Measurements from ENCODE around the gene ZMYND15. TPM values are rescaled to one million over a fixed set of nuclear protein-coding genes. Genes with fewer than 3 reads are reported as not detected.

The ZMYND15 gene
- total and polyA plus RNA-seq, 2 of the 4 experiments (the other 2 are of a cell fraction): 0.07 TPM; not detected in 1

DNA sequence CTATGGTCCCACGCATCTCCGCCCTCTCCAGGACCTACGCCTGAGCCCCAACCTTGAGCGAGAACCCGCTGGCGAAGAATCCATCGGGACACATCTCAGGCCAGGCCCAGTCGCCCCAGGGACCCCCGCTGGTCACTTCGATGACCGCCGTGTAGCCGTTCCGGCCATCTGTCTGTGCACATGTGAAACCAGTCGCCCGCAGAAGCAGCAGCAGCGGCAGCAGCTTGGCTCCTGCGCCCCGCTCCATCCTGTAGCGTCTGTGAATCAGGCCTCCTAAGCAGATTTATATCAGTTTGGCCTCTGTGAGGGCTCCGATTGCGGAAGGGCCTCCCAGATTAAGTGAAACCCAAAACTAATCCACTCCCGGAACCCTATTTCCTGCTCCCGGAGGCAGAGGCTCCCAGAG, 46.5 kb downstream of the ZMYND15 start, which contains the start of gene VMO1:
Gene VMO1, minus strand, starts transcription at position 259 of the 406 bp plus-strand sequence. Its CDS starts 12 bp downstream, at position 247.
- BruUV-seq (replicated peaks): no TSS peak
- TF ChIP-seq RAD21 (IDR thresholded peaks at IDR 0.05; ENCODE audit: low read length) (no peak), POLR2A (IDR thresholded peaks at IDR 0.05; ENCODE audit: low read depth, low read length) (no peak), CEBPB (IDR thresholded peaks at IDR 0.05; ENCODE audit: low read depth, low read length) (no peak), NFE2L2 (IDR thresholded peaks at IDR 0.05; ENCODE audit: low read depth, low read length) (no peak)
- Histone ChIP-seq H3K4me2 (ENCODE audit: low read depth, low read length) (peak within 1 kb of the TSS; percentile 61), H4K20me1 (ENCODE audit: insufficient read depth, low read length) (no peaks in the 10 kb centered on the region), H2BK15ac (ENCODE audit: low read depth, low read length) (no peak within 1 kb of the TSS), H4K5ac (ENCODE audit: low read depth, low read length) (no peak within 1 kb of the TSS), H3K9ac (ENCODE audit: low read depth, low read length) (no peak within 1 kb of the TSS; the same call in 1 of the 2 replicates), H2AK9ac (replicated peaks; ENCODE audit: low read depth, low read length, poor library complexity) (peak within 1 kb of the TSS; percentile 70), H2AFZ (replicated peaks; ENCODE audit: low read length, poor library complexity) (peak within 1 kb of the TSS; percentile 64), H3K36me3 (ENCODE audit: control insufficient read depth, insufficient read depth, low read length) (no peaks in the 10 kb centered on the region), H2BK5ac (ENCODE audit: low read depth, low read length, poor library complexity, severe bottlenecking) (no peak within 1 kb of the TSS), H3K9me3 (ENCODE audit: control insufficient read depth, insufficient read depth, low read length) (no peaks in the 10 kb centered on the region), H2AK5ac (ENCODE audit: low read depth, low read length) (no peak within 1 kb of the TSS), H3K4ac (ENCODE audit: low read depth, low read length) (no peak within 1 kb of the TSS), H3K4me3 (ENCODE audit: insufficient read depth, low read depth, low read length) (no peak within 1 kb of the TSS), H3K14ac (replicated peaks; ENCODE audit: low read depth, low read length) (no peak within 1 kb of the TSS), H3K27ac (ENCODE audit: insufficient read depth, low read length) (no peak within 1 kb of the TSS), H3K79me1 (ENCODE audit: low read depth in 1 of 2, low read length in 2 of 2) (peaks cover 0 to 5% of the 10 kb centered on the region in 2 experiments; a peak in 2 of 4 replicates), H3K56ac (ENCODE audit: extremely low read depth, insufficient read depth, low read length) (no peak within 1 kb of the TSS), H3K27me3 (ENCODE audit: control insufficient read depth, insufficient read depth, low read length) (peaks cover 40% of the 10 kb centered on the region), H3K18ac (ENCODE audit: low read depth, low read length) (no peak within 1 kb of the TSS), H3K9me1 (ENCODE audit: insufficient read depth, low read length) (peaks cover 4% of the 10 kb centered on the region), H3K23ac (ENCODE audit: low read depth, low read length) (peak within 1 kb of the TSS; percentile 65), H4K8ac (ENCODE audit: low read depth in 2 of 2, low read length in 2 of 2) (no peak within 1 kb of the TSS), H3K4me1 (ENCODE audit: control insufficient read depth, insufficient read depth, low read length) (peaks cover 5% of the 10 kb centered on the region; the same call in 1 of the 2 replicates), H4K91ac (ENCODE audit: insufficient read depth, low read depth, low read length) (no peak within 1 kb of the TSS), H2BK120ac (ENCODE audit: low read depth, low read length) (no peak within 1 kb of the TSS), H2BK20ac (ENCODE audit: low read depth, low read length) (no peak within 1 kb of the TSS)
- CTCF ChIA-PET: no interaction called here
- intact Hi-C loops (cut with micrococcal nuclease) (no loop called here), dilution Hi-C loops (cut with HindIII; ENCODE audit: low sequenced_read_pairs, unreplicated experiment) (no loop called here), in situ Hi-C loops (cut with MboI; ENCODE audit: low sequenced_read_pairs) (loop anchor here (5.0 kb wide), 1 partner anchor 96 kb away; no protein-coding TSS in a partner anchor)
- 20% methylated on average over 9 of the region's 24 CpGs; no CpG with 5 or more reads in 1 of the 2 experiments for WGBS, 2 experiments (ENCODE audit: extremely low coverage in 2 of 2, insufficient read length in 1 of 2)
- POLR2A ChIA-PET (ENCODE audit: unreplicated experiment): no interaction called here
- DNase-seq (no peak), ATAC-seq (ENCODE audit: low read depth) (no peak)
